ENCODE measurements around the gene LGALS7B.
"Not testable (repeated sequence)": the region's sequence is repeated elsewhere in the genome, so short reads cannot be mapped to it uniquely, and the experiment has no call there.

The LGALS7B gene

GRCh38 chr19:38765214-38765613 is 23.8 kb upstream of the LGALS7B start:
- Histone ChIP-seq H3K9me2 (replicated peaks; ENCODE audit: insufficient read depth, low read length) (no peaks in the 10 kb centered on the region), H3K27ac (ENCODE audit: low read length) (no peak overlapping the region), H3K4me2 (ENCODE audit: low read depth, low read length) (no peak overlapping the region)

GRCh38 chr19:38766276-38767047 is 22.5 kb upstream of the LGALS7B start:
- H4K20me1 ChIP-seq (ENCODE audit: insufficient read depth, low read length), result no peaks in the 10 kb centered on the region
- H3K79me2 ChIP-seq (ENCODE audit: low read length), result no peaks in the 10 kb centered on the region
- H3K27ac ChIP-seq (ENCODE audit: low read length), result no peak overlapping the region
- no peak overlapping the region for H2AFZ ChIP-seq (ENCODE audit: low read length)
- DNase-seq, result no peak
- H3K9me2 ChIP-seq (replicated peaks; ENCODE audit: insufficient read depth, low read length), result no peaks in the 10 kb centered on the region
- H3K9ac ChIP-seq (ENCODE audit: low read length), result no peak overlapping the region
- no peak overlapping the region for H3K4me2 ChIP-seq (ENCODE audit: low read depth, low read length)
- no peaks in the 10 kb centered on the region for H3F3A ChIP-seq (ENCODE audit: insufficient read depth, low read length)
- TF ChIP-seq, protein P1, sequence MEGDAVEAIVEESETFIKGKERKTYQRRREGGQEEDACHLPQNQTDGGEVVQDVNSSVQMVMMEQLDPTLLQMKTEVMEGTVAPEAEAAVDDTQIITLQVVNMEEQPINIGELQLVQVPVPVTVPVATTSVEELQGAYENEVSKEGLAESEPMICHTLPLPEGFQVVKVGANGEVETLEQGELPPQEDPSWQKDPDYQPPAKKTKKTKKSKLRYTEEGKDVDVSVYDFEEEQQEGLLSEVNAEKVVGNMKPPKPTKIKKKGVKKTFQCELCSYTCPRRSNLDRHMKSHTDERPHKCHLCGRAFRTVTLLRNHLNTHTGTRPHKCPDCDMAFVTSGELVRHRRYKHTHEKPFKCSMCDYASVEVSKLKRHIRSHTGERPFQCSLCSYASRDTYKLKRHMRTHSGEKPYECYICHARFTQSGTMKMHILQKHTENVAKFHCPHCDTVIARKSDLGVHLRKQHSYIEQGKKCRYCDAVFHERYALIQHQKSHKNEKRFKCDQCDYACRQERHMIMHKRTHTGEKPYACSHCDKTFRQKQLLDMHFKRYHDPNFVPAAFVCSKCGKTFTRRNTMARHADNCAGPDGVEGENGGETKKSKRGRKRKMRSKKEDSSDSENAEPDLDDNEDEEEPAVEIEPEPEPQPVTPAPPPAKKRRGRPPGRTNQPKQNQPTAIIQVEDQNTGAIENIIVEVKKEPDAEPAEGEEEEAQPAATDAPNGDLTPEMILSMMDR (IDR thresholded peaks at IDR 0.05; ENCODE audit: low read length), result no peak
- no peak for TF ChIP-seq EZH2 (optimal IDR thresholded peaks at IDR 0.05; ENCODE audit: low read depth, low read length)
- TF ChIP-seq EZH2phosphoT487 (IDR thresholded peaks at IDR 0.05; ENCODE audit: low read length), result no peak
- H3K27me3 ChIP-seq (replicated peaks; ENCODE audit: insufficient read depth, low read length), result peaks cover 8% of the 10 kb centered on the region
- H3K9me3 ChIP-seq (replicated peaks; ENCODE audit: insufficient read depth, low read length), result no peaks in the 10 kb centered on the region
- no peak overlapping the region for H3K4me3 ChIP-seq (ENCODE audit: low read length)
- H3K36me3 ChIP-seq (replicated peaks; ENCODE audit: insufficient read depth, low read length), result no peaks in the 10 kb centered on the region
- no peaks in the 10 kb centered on the region for H3K4me1 ChIP-seq (ENCODE audit: low read length)

More at GRCh38 chr19:38765214-38765613, 23.8 kb upstream of the LGALS7B start:
- Histone ChIP-seq H3K4me3 (ENCODE audit: low read length) (no peak overlapping the region), H3K79me2 (ENCODE audit: low read length) (no peaks in the 10 kb centered on the region), H4K20me1 (ENCODE audit: insufficient read depth, low read length) (no peaks in the 10 kb centered on the region), H3K9me3 (replicated peaks; ENCODE audit: insufficient read depth, low read length) (no peaks in the 10 kb centered on the region), H3K4me1 (ENCODE audit: low read length) (no peaks in the 10 kb centered on the region), H3K36me3 (replicated peaks; ENCODE audit: insufficient read depth, low read length) (no peaks in the 10 kb centered on the region), H3K27me3 (replicated peaks; ENCODE audit: insufficient read depth, low read length) (peaks cover 8% of the 10 kb centered on the region), H2AFZ (ENCODE audit: low read length) (no peak overlapping the region), H3K9ac (ENCODE audit: low read length) (no peak overlapping the region), H3F3A (ENCODE audit: insufficient read depth, low read length) (no peaks in the 10 kb centered on the region)
- TF ChIP-seq, protein P1 (IDR thresholded peaks at IDR 0.05; ENCODE audit: low read length), result no peak
- TF ChIP-seq EZH2phosphoT487 (IDR thresholded peaks at IDR 0.05; ENCODE audit: low read length), result no peak
- TF ChIP-seq EZH2 (optimal IDR thresholded peaks at IDR 0.05; ENCODE audit: low read depth, low read length), result no peak
- DNase-seq, result no peak

DNA sequence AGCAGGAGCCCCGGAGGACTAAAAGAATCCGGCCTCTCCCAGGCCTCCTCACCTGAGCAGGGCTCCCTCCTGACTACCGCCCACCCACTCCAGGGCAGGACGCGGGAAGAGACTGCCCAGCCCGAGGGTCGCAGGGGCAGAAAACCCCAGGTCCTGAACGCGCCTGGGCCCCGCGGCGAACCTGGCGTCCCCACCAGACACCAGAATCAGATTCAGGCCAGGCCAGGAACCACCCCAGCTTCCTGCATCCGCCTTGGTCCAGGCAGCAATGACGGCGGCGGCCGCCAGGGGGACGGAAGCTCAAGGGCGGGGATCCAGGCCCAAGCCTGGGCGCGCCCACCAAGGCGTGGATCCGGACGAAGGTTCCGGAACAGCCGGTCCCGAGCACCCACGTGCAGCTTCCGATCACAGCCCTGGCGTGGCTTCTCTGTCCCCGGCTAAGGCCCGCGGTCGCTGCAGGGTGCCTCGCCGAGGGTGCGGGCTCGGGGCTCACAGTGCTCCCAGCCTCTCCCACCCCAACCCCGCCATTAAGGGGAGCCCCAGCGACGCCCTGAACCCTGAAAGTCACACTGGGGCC is 19.3 kb upstream of the LGALS7B start:
- H3K36me3 ChIP-seq (replicated peaks; ENCODE audit: insufficient read depth, low read length), result no peaks in the 10 kb centered on the region
- H3K27ac ChIP-seq (ENCODE audit: low read length), result no peak overlapping the region
- H3K27me3 ChIP-seq (replicated peaks; ENCODE audit: insufficient read depth, low read length), result peaks cover 9% of the 10 kb centered on the region
- TF ChIP-seq, protein P1 (IDR thresholded peaks at IDR 0.05; ENCODE audit: low read length), result peak; percentile 66
- TF ChIP-seq EZH2 (optimal IDR thresholded peaks at IDR 0.05; ENCODE audit: low read depth, low read length), result no peak
- TF ChIP-seq EZH2phosphoT487 (IDR thresholded peaks at IDR 0.05; ENCODE audit: low read length), result no peak
- H3K9ac ChIP-seq (ENCODE audit: low read length), result no peak overlapping the region
- H3F3A ChIP-seq (ENCODE audit: insufficient read depth, low read length), result no peaks in the 10 kb centered on the region
- H3K4me1 ChIP-seq (ENCODE audit: low read length), result no peaks in the 10 kb centered on the region
- H3K4me2 ChIP-seq (ENCODE audit: low read depth, low read length), result peak overlapping the region; percentile 53
- peak; percentile 24 for DNase-seq
- H3K9me3 ChIP-seq (replicated peaks; ENCODE audit: insufficient read depth, low read length), result no peaks in the 10 kb centered on the region
- peak overlapping the region; percentile 55 for H2AFZ ChIP-seq (ENCODE audit: low read length)
- no peaks in the 10 kb centered on the region for H3K9me2 ChIP-seq (replicated peaks; ENCODE audit: insufficient read depth, low read length)
- H3K79me2 ChIP-seq (ENCODE audit: low read length), result no peaks in the 10 kb centered on the region
- H3K4me3 ChIP-seq (ENCODE audit: low read length), result no peak overlapping the region; the same call in 1 of the 2 replicates
- H4K20me1 ChIP-seq (ENCODE audit: insufficient read depth, low read length), result no peaks in the 10 kb centered on the region

DNA sequence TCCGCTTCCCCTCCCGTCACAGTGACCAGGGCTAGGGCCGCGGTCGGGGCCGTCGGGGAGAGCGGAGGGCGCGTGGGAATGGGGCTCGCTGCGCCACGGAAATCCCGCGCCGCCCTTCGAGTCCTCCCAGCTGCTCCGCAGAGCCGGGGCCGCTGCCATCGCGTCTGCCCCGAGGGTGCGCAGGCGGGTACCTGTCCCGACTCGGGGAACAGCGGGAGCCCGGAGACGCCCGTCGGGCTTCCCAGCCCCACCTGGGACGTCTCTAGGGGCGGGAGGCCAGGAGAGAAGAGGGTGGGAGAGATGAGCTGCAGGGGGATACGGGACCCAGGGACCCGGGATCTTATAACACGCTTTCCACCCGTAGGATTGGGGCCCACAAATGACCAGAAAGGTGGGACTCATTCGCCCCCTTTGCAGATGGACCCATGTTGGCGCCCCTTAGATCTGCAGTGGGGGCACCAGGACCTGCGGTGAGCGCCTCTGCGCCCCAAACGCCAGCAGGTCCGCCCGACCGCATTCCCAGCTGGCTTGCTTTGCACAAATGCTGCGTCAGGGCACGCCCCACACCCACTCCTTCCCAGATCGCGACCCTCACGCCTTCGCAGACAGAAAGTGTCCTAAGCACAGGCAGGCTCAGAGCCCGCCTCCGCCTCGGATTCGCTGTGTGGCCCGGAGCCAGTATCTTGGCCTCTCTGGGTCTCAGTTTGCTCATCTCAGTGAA is 18.6 kb upstream of the LGALS7B start:
- not testable (repeated sequence) for DNase-seq; H3K79me2 ChIP-seq (ENCODE audit: low read length); H3K27ac ChIP-seq (ENCODE audit: low read length); H3K9me3 ChIP-seq (replicated peaks; ENCODE audit: insufficient read depth, low read length); H3K4me3 ChIP-seq (ENCODE audit: low read length); H3K9ac ChIP-seq (ENCODE audit: low read length); H3F3A ChIP-seq (ENCODE audit: insufficient read depth, low read length); H3K36me3 ChIP-seq (replicated peaks; ENCODE audit: insufficient read depth, low read length); H4K20me1 ChIP-seq (ENCODE audit: insufficient read depth, low read length); H3K9me2 ChIP-seq (replicated peaks; ENCODE audit: insufficient read depth, low read length); H3K4me1 ChIP-seq (ENCODE audit: low read length)
- peaks cover 12% of the 10 kb centered on the region for H3K27me3 ChIP-seq (replicated peaks; ENCODE audit: insufficient read depth, low read length)
- peak overlapping the region; percentile 53 for H3K4me2 ChIP-seq (ENCODE audit: low read depth, low read length)
- H2AFZ ChIP-seq (ENCODE audit: low read length), result peak overlapping the region; percentile 55; the same call in 1 of the 2 replicates

GRCh38 chr19:38770949-38771275 is 18.1 kb upstream of the LGALS7B start:
- not testable (repeated sequence) for H4K20me1 ChIP-seq (ENCODE audit: insufficient read depth, low read length); H3F3A ChIP-seq (ENCODE audit: insufficient read depth, low read length); H3K4me3 ChIP-seq (ENCODE audit: low read length); H3K27ac ChIP-seq (ENCODE audit: low read length); H3K4me2 ChIP-seq (ENCODE audit: low read depth, low read length); DNase-seq; H3K79me2 ChIP-seq (ENCODE audit: low read length); H3K27me3 ChIP-seq (replicated peaks; ENCODE audit: insufficient read depth, low read length); H3K36me3 ChIP-seq (replicated peaks; ENCODE audit: insufficient read depth, low read length); H3K9ac ChIP-seq (ENCODE audit: low read length); H2AFZ ChIP-seq (ENCODE audit: low read length); H3K9me3 ChIP-seq (replicated peaks; ENCODE audit: insufficient read depth, low read length); H3K4me1 ChIP-seq (ENCODE audit: low read length); H3K9me2 ChIP-seq (replicated peaks; ENCODE audit: insufficient read depth, low read length)

Measured in MM.1S (cell line).